ENCODE results near the gene PRLHR.

The PRLHR gene

DNA sequence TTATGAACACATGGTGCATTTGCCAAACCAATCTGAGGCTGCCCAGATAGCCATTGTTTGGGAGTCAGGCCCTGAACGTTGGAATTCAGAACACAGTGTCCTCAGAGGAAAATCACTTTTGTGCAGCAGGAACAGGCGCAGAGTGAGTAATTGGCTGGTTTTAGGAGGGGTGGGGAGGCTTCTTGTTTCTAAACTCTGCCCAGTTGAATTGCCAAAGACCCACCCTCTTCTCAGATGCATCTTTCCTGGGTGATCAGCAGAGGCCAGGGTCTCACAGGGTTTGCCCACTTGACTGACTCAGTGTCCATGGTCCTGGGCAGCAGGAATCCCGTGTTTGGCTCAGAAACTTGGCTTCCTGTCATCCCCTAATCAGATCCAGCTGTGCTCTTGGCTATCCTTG, 24.3 kb downstream of the PRLHR start:
- CTCF ChIA-PET, result no interaction called here
- no peak for DNase-seq (ENCODE audit: low spot score)
- POLR2A ChIA-PET (ENCODE audit: low non-redundant PET), result no interaction called here
- peak overlapping the region; percentile 34; the same call in 1 of the 2 replicates for H3K27ac ChIP-seq
- TF ChIP-seq, protein P1, sequence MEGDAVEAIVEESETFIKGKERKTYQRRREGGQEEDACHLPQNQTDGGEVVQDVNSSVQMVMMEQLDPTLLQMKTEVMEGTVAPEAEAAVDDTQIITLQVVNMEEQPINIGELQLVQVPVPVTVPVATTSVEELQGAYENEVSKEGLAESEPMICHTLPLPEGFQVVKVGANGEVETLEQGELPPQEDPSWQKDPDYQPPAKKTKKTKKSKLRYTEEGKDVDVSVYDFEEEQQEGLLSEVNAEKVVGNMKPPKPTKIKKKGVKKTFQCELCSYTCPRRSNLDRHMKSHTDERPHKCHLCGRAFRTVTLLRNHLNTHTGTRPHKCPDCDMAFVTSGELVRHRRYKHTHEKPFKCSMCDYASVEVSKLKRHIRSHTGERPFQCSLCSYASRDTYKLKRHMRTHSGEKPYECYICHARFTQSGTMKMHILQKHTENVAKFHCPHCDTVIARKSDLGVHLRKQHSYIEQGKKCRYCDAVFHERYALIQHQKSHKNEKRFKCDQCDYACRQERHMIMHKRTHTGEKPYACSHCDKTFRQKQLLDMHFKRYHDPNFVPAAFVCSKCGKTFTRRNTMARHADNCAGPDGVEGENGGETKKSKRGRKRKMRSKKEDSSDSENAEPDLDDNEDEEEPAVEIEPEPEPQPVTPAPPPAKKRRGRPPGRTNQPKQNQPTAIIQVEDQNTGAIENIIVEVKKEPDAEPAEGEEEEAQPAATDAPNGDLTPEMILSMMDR (conservative IDR thresholded peaks at IDR 0.05; ENCODE audit: low read depth), result no peak

DNA sequence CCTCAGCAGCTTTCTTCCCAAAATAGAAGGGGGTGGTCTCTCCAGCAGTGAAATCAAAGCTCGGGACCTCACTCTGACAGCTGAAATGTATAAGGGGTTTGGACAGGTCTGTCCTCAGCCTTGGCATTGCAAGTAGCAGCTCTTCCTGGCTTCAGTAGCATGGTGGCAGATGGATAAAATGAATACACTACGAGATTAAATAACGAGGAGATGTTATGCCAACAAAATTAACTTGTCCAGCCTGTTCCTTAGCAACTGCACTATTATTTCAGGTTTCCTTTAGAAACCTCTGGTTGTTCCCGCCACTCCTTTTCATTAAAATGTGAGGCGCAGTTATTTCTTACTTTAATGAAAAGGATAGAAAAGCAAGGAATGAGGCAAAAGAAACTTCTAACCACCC, 24.9 kb downstream of the PRLHR start:
- CTCF ChIA-PET, result interaction anchor here (1.0 to 3.4 kb wide), 2 partner anchors 151 to 459 kb away, joined by 3 to 16 read pairs; partner anchors contain the start of gene NANOS1
- no peak for DNase-seq (ENCODE audit: low spot score)
- TF ChIP-seq, protein P1 (conservative IDR thresholded peaks at IDR 0.05; ENCODE audit: low read depth), result no peak
- no peak overlapping the region for H3K27ac ChIP-seq
- POLR2A ChIA-PET (ENCODE audit: low non-redundant PET), result no interaction called here

DNA sequence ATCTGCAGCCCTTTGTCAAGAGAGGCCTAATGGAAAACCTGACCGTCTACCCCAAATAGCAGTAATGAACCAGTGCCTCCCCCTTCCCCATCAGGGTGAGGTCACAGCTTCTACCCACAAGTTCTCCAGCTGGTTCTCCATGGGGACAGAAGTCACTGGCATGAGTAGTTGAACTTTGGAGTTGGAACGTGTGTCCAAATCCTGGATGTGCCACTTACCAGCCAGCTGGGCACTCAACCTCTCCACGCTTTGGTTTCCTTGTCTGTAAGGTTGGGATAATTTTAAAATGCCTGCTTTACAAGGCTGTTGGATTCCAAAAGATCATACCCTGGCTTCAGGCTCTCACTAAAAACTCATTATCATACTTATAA, 25.6 kb downstream of the PRLHR start:
- CTCF ChIA-PET, result interaction anchor here (0.9 to 3.4 kb wide), 5 partner anchors 9 to 639 kb away, joined by 3 to 35 read pairs (median 5); partner anchors contain the start of gene NANOS1
- TF ChIP-seq, protein P1 (conservative IDR thresholded peaks at IDR 0.05; ENCODE audit: low read depth), result no peak
- POLR2A ChIA-PET (ENCODE audit: low non-redundant PET), result interaction anchor here (0.5 to 0.6 kb wide), 3 partner anchors 232 to 1131 kb away, joined by 3 to 5 read pairs (median 4); no protein-coding TSS in a partner anchor

DNA sequence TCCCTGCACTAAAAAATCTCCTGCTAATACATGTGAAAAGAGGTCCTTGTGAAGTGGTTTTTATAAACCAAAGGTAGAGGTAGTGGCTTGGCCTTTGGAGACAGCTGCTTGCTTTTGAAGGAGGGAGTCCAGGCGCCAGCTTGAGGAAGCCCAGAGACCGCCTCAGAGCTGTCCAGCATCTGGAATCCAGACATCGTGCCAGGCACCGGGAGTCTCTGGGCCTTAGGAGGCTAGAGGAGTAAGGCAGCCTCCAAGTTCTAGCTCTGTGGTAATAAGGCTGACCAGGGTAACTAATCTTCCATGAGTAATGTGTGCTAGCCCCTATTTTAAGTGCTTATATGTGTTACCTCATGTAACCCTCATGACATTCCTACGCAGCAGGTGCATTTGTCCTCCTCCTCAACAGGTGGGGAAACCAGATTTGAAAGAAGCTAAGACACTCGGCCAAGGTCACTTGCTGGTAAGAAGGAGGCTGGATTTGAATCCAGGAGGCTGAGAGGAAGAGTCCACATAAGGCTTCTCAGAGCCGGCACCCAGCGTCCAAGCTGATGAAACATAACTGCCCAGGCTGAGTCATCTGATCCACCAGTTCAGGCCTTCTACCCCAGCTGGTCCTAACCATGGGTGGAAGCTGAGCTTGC, 26.1 kb downstream of the PRLHR start:
- H3K27ac ChIP-seq, result no peak overlapping the region
- ChIA-PET POLR2A (ENCODE audit: low non-redundant PET) (interaction anchor here (0.6 kb wide), 2 partner anchors 234 to 1131 kb away, joined by 5 read pairs; no protein-coding TSS in a partner anchor), CTCF (interaction anchor here (0.7 to 3.4 kb wide), 16 partner anchors 9 to 956 kb away, joined by 3 to 35 read pairs (median 5); partner anchors contain the start of genes NANOS1 and PRLHR)
- TF ChIP-seq, protein P1 (conservative IDR thresholded peaks at IDR 0.05; ENCODE audit: low read depth), result no peak
- DNase-seq (ENCODE audit: low spot score), result no peak

More for the DNA sequence above, 25.6 kb downstream of the PRLHR start:
- no peak for DNase-seq (ENCODE audit: low spot score)
- no peak overlapping the region for H3K27ac ChIP-seq

DNA sequence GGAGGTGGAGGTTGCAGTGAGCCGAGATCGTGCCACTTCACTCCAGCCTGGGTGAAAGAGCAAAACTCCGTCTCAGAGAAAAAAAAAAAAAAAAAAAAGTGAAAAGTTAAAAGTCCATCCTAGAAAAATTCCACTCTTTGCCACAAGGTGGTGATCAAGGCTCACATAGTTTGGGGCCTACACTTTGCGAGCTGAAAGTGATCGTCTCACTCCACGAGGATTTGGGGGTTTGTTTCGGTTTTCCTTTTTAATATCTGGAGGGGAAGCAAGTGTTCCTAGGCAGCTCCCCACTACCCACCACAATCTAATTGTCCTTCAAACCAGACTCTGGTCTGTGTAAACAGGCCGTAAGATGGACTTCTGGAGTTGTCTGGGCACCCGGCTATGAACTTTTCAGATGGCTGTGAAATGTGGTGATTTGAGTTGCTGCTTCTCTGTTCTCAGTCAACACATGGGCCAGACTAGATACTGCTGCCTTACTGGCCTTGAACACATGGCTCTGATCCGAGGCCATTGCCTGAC, 27.1 kb downstream of the PRLHR start:
- ChIA-PET POLR2A (ENCODE audit: low non-redundant PET) (no interaction called here), CTCF (interaction anchor here (0.5 to 3.4 kb wide), 37 partner anchors 9 to 957 kb away, joined by 3 to 35 read pairs (median 4); partner anchors contain the start of gene PRLHR)
- peak; percentile 69 for DNase-seq (ENCODE audit: low spot score)
- no peak overlapping the region for H3K27ac ChIP-seq
- TF ChIP-seq, protein P1 (conservative IDR thresholded peaks at IDR 0.05; ENCODE audit: low read depth), result peak; percentile 77

DNA sequence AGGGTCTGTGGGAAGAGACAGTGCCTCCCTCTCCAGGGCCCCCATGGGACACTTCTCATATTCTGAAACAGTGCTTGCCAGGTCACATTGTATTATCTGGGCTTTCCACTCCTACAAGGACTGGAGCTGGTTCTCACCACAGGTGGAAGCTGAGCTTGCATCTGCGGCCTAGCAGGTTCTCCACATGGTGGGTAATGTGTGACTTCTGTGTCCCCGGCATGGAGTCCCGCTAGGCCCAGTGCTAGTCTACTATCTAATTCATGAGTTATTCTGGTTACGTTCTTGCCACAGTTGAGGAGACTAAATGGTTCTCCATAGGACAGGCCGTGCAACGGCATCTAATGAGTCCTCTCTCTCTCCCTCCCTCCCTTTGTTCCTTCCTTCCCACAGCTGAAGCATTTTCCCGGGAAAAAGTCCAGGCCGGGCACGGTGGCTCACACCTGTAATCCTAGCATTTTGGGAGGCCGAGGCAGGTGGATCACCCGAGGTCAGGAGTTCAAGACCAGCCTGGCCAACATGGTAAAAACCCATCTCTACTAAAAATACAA, 27.7 kb downstream of the PRLHR start:
- POLR2A ChIA-PET (ENCODE audit: low non-redundant PET), result no interaction called here

More for the DNA sequence above, 27.7 kb downstream of the PRLHR start:
- TF ChIP-seq, protein P1 (conservative IDR thresholded peaks at IDR 0.05; ENCODE audit: low read depth), result no peak
- no peak overlapping the region for H3K27ac ChIP-seq
- DNase-seq (ENCODE audit: low spot score), result no peak
- CTCF ChIA-PET, result interaction anchor here (0.5 to 3.4 kb wide), 20 partner anchors 11 to 939 kb away, joined by 3 to 35 read pairs (median 4); partner anchors contain the start of gene PRLHR

Data from RWPE1 (cell line).